Measurements from ENCODE around the gene JAM3. TPM values are rescaled to one million over a fixed set of nuclear protein-coding genes. Genes with fewer than 3 reads are reported as not detected.
A peak's percentile ranks its signal among the peaks of the same experiment; 100 is the strongest.

JAM3 gene
- total and polyA plus RNA-seq, 2 donors (not counting 1 experiment from before 2014, with no cell fraction given) = 44.1 to 85.7 TPM

- Histone ChIP-seq H4K20me1 (ENCODE audit: control insufficient read depth, extremely low read depth, insufficient read depth, low read length) (no peaks in the 10 kb centered on the region), H3K9ac (ENCODE audit: insufficient read depth, low read length) (peak overlapping the region; percentile 4), H3K27ac (ENCODE audit: insufficient read depth, low read length) (peak overlapping the region; percentile 84), H3K79me2 (ENCODE audit: control insufficient read depth, insufficient read depth, low read length) (peaks cover 2% of the 10 kb centered on the region), H3K4me2 (ENCODE audit: extremely low read depth, insufficient read depth, low read length) (peak overlapping the region; percentile 95), H3K27me3 (ENCODE audit: control insufficient read depth, insufficient read depth, low read length) (no peaks in the 10 kb centered on the region), H2AFZ (ENCODE audit: low read length) (no peak overlapping the region), H3K4me3 (replicated peaks in 1 of 4; ENCODE audit: control extremely low read depth in 1 of 4, insufficient read depth in 1 of 4, low read depth in 3 of 4, low read length in 4 of 4) (peak overlapping the region; percentile 19 to 48 (median 38)), H3K9me3 (ENCODE audit: control insufficient read depth, insufficient read depth, low read depth, low read length) (no peaks in the 10 kb centered on the region), H3K36me3 (ENCODE audit: control insufficient read depth, insufficient read depth, low read length) (no peaks in the 10 kb centered on the region), H3K4me1 (ENCODE audit: control insufficient read depth, extremely low read depth, insufficient read depth, low read length) (peaks cover 7% of the 10 kb centered on the region)
- TF ChIP-seq, protein P1, sequence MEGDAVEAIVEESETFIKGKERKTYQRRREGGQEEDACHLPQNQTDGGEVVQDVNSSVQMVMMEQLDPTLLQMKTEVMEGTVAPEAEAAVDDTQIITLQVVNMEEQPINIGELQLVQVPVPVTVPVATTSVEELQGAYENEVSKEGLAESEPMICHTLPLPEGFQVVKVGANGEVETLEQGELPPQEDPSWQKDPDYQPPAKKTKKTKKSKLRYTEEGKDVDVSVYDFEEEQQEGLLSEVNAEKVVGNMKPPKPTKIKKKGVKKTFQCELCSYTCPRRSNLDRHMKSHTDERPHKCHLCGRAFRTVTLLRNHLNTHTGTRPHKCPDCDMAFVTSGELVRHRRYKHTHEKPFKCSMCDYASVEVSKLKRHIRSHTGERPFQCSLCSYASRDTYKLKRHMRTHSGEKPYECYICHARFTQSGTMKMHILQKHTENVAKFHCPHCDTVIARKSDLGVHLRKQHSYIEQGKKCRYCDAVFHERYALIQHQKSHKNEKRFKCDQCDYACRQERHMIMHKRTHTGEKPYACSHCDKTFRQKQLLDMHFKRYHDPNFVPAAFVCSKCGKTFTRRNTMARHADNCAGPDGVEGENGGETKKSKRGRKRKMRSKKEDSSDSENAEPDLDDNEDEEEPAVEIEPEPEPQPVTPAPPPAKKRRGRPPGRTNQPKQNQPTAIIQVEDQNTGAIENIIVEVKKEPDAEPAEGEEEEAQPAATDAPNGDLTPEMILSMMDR (conservative IDR thresholded peaks at IDR 0.05 in 1 of 2, IDR thresholded peaks at IDR 0.05 in 1 of 2; ENCODE audit: low read depth in 1 of 2, low read length in 2 of 2) = no peak
- no peak for TF ChIP-seq EZH2 (IDR thresholded peaks at IDR 0.05; ENCODE audit: low read length, missing control alignments)
- peak; percentile 97 to 98 for DNase-seq (ENCODE audit: low read depth in 2 of 2)
These were observed 51.4 kb downstream of the JAM3 start for GRCh38 chr11:134120143-134120850.

- Histone ChIP-seq H3K4me3 (replicated peaks in 1 of 4; ENCODE audit: control extremely low read depth in 1 of 4, insufficient read depth in 1 of 4, low read depth in 3 of 4, low read length in 4 of 4) (peak overlapping the region in 3 of 4 experiments; percentile 7 to 48 (median 43)), H3K9ac (ENCODE audit: insufficient read depth, low read length) (peak overlapping the region; percentile 4), H4K20me1 (ENCODE audit: control insufficient read depth, extremely low read depth, insufficient read depth, low read length) (no peaks in the 10 kb centered on the region), H3K27ac (ENCODE audit: insufficient read depth, low read length) (peak overlapping the region; percentile 84), H3K4me1 (ENCODE audit: control insufficient read depth, extremely low read depth, insufficient read depth, low read length) (peaks cover 14% of the 10 kb centered on the region), H3K79me2 (ENCODE audit: control insufficient read depth, insufficient read depth, low read length) (peaks cover 2% of the 10 kb centered on the region), H3K4me2 (ENCODE audit: extremely low read depth, insufficient read depth, low read length) (peak overlapping the region; percentile 95), H3K9me3 (ENCODE audit: control insufficient read depth, insufficient read depth, low read depth, low read length) (no peaks in the 10 kb centered on the region), H2AFZ (ENCODE audit: low read length) (peak overlapping the region; percentile 31), H3K27me3 (ENCODE audit: control insufficient read depth, insufficient read depth, low read length) (no peaks in the 10 kb centered on the region), H3K36me3 (ENCODE audit: control insufficient read depth, insufficient read depth, low read length) (no peaks in the 10 kb centered on the region)
- TF ChIP-seq EZH2 (IDR thresholded peaks at IDR 0.05; ENCODE audit: low read length, missing control alignments) = no peak
- TF ChIP-seq, protein P1 (conservative IDR thresholded peaks at IDR 0.05 in 1 of 2, IDR thresholded peaks at IDR 0.05 in 1 of 2; ENCODE audit: low read depth in 1 of 2, low read length in 2 of 2) = no peak
- DNase-seq (ENCODE audit: low read depth in 2 of 2) = peak; percentile 64 to 78
These were observed 52.2 kb downstream of the JAM3 start for GRCh38 chr11:134120921-134121526.

DNA sequence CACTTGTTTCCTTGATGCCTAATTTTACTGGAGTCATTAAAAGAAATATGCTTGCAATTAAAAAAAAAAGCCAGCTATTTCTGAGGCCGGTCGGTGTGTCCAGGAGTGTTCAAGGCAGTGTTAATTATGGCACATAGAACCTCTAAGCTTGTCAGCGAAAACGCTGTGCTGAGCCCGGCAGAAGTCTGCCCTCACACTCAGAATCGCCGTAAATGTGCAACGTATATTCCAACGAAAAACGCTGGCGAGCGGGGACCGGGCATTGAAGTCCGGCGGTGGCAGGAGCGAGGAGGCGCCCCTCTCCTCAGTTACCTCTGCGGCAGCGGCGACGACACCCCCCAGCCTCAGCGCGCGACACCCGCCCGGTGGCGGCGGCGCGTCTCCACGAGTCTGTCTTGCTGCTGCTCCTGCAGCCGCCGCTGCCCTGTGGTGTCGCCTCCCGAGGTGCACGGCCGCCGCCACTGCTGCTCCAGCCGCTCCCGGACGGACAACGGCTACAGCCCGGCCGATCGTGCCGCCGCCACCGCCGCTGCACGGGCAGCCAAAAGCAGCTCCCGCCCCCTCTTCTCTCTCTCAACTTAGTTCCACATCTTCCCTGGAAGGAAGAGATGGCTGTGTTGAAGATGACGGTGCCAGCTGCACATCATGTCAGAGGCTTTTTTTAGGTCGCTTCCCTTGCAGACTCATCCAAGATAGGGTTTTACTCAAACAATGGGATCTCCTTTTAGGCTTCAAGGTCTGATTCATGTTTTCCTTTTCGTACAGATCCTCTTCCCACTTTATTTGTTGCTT, 56.0 kb downstream of the JAM3 start:
- Histone ChIP-seq H3K9ac (ENCODE audit: insufficient read depth, low read length) (peak overlapping the region; percentile 39), H3K27ac (ENCODE audit: insufficient read depth, low read length) (peak overlapping the region; percentile 80), H3K4me2 (ENCODE audit: extremely low read depth, insufficient read depth, low read length) (peak overlapping the region; percentile 97), H3K36me3 (ENCODE audit: control insufficient read depth, insufficient read depth, low read length) (no peaks in the 10 kb centered on the region), H3K9me3 (ENCODE audit: control insufficient read depth, insufficient read depth, low read depth, low read length) (no peaks in the 10 kb centered on the region), H4K20me1 (ENCODE audit: control insufficient read depth, extremely low read depth, insufficient read depth, low read length) (no peaks in the 10 kb centered on the region), H3K4me3 (replicated peaks in 1 of 4; ENCODE audit: control extremely low read depth in 1 of 4, insufficient read depth in 1 of 4, low read depth in 3 of 4, low read length in 4 of 4) (peak overlapping the region; percentile 32 to 62 (median 46)), H3K27me3 (ENCODE audit: control insufficient read depth, insufficient read depth, low read length) (no peaks in the 10 kb centered on the region), H2AFZ (ENCODE audit: low read length) (peak overlapping the region; percentile 17), H3K4me1 (ENCODE audit: control insufficient read depth, extremely low read depth, insufficient read depth, low read length) (peaks cover 26% of the 10 kb centered on the region), H3K79me2 (ENCODE audit: control insufficient read depth, insufficient read depth, low read length) (peaks cover 4% of the 10 kb centered on the region)
- TF ChIP-seq, protein P1 (conservative IDR thresholded peaks at IDR 0.05 in 1 of 2, IDR thresholded peaks at IDR 0.05 in 1 of 2; ENCODE audit: low read depth in 1 of 2, low read length in 2 of 2) = no peak
- no peak for TF ChIP-seq EZH2 (IDR thresholded peaks at IDR 0.05; ENCODE audit: low read length, missing control alignments)
- peak; percentile 28 to 71 for DNase-seq (ENCODE audit: low read depth in 2 of 2)
